ENCODE results near the gene DYNLT4. TPM values are rescaled to one million over a fixed set of nuclear protein-coding genes. Genes with fewer than 3 reads are reported as not detected.

Gene DYNLT4
- total and polyA plus RNA-seq, 2 of the 13 experiments (the other 11 are each of a cell fraction or from before 2014, with no cell fraction given), result 0.77 TPM; not detected in 1

GRCh38 chr1:44827197-44828002 lies 20.2 kb upstream of the DYNLT4 start (continued):
- TF ChIP-seq ZNF7 (CRISPR knock-in tag; IDR thresholded peaks at IDR 0.05) (no peak), MTA1 (CRISPR knock-in tag; IDR thresholded peaks at IDR 0.05; ENCODE audit: borderline replicate concordance) (no peak), ZBTB4 (CRISPR knock-in tag; IDR thresholded peaks at IDR 0.05; ENCODE audit: borderline replicate concordance) (no peak), ZNF44 (CRISPR knock-in tag; IDR thresholded peaks at IDR 0.05) (0 out of 2 replicates have a peak, but pooled peaks have one; percentile 61), ZBTB1 (CRISPR knock-in tag; IDR thresholded peaks at IDR 0.05; ENCODE audit: borderline replicate concordance) (no peak), ZNF614 (CRISPR knock-in tag; IDR thresholded peaks at IDR 0.05; ENCODE audit: borderline replicate concordance) (peak; percentile 61; the same call in 1 of the 2 replicates), ELF3 (CRISPR knock-in tag; IDR thresholded peaks at IDR 0.05) (peak; percentile 41; the same call in 1 of the 2 replicates), FOXK2 (IDR thresholded peaks at IDR 0.05) (no peak), FOXJ3 (CRISPR knock-in tag; IDR thresholded peaks at IDR 0.05; ENCODE audit: borderline replicate concordance) (no peak), HNRNPH1 (optimal IDR thresholded peaks at IDR 0.05; ENCODE audit: low read depth, low read length) (no peak), POGK (CRISPR knock-in tag; conservative IDR thresholded peaks at IDR 0.05) (peak; percentile 74), ZNF281 (CRISPR knock-in tag; IDR thresholded peaks at IDR 0.05; ENCODE audit: borderline replicate concordance) (no peak), ZFP36L2 (CRISPR knock-in tag; IDR thresholded peaks at IDR 0.05) (no peak), GABPA (IDR thresholded peaks at IDR 0.05; ENCODE audit: low read depth, low read length) (no peak), GABPA (CRISPR knock-in tag; IDR thresholded peaks at IDR 0.05; ENCODE audit: low read depth) (no peak), HNF4A (CRISPR knock-in tag; IDR thresholded peaks at IDR 0.05) (peak; percentile 18; the same call in 1 of the 2 replicates), TEAD3 (CRISPR knock-in tag; optimal IDR thresholded peaks at IDR 0.05; ENCODE audit: borderline replicate concordance) (no peak), MYNN (CRISPR knock-in tag; IDR thresholded peaks at IDR 0.05; ENCODE audit: low read depth) (0 out of 2 replicates have a peak, but pooled peaks have one; percentile 23), SMAD1 (CRISPR knock-in tag; IDR thresholded peaks at IDR 0.05; ENCODE audit: borderline replicate concordance, low read depth) (no peak)
